Measurements from ENCODE around the gene NRP2. TPM values are rescaled to one million over a fixed set of nuclear protein-coding genes. Genes with fewer than 3 reads are reported as not detected.

The NRP2 gene
- total RNA-seq, 2 experiments from 2014 or later, result 0.63 to 1.6 TPM

DNA sequence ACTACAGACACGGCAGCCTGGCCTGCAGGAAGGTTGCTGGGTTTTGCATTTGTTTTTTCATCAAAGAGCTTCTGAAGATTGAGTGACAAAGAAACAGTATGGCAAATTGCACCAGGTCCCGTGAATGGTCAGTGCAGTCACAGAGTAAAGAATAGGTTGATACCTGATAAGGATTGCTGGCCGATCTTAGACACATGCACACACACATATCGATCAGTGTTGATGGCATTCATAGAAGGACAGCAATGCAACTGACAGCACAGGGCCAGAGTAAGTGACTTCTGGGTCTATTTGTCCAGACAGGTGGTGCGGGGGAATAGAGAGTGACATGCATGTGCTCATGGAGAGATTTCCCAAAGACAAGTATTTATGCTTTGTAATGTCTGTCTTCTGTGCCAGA is 42.8 kb downstream of the NRP2 start:
- no peak overlapping the region for H3K27ac Mint-ChIP-seq
- no peaks in the 10 kb centered on the region for H3K4me1 Mint-ChIP-seq (ENCODE audit: low read depth)
- intact Hi-C loops (cut with micrococcal nuclease), result no loop called here
- TF ChIP-seq, protein P1, sequence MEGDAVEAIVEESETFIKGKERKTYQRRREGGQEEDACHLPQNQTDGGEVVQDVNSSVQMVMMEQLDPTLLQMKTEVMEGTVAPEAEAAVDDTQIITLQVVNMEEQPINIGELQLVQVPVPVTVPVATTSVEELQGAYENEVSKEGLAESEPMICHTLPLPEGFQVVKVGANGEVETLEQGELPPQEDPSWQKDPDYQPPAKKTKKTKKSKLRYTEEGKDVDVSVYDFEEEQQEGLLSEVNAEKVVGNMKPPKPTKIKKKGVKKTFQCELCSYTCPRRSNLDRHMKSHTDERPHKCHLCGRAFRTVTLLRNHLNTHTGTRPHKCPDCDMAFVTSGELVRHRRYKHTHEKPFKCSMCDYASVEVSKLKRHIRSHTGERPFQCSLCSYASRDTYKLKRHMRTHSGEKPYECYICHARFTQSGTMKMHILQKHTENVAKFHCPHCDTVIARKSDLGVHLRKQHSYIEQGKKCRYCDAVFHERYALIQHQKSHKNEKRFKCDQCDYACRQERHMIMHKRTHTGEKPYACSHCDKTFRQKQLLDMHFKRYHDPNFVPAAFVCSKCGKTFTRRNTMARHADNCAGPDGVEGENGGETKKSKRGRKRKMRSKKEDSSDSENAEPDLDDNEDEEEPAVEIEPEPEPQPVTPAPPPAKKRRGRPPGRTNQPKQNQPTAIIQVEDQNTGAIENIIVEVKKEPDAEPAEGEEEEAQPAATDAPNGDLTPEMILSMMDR (IDR thresholded peaks at IDR 0.05), result no peak
- H3K4me3 Mint-ChIP-seq, result no peak overlapping the region
- no peaks in the 10 kb centered on the region for H3K9me3 Mint-ChIP-seq
- H3K27me3 Mint-ChIP-seq, result no peaks in the 10 kb centered on the region
- CTCF ChIA-PET, result no interaction called here
- no peaks in the 10 kb centered on the region for H3K36me3 Mint-ChIP-seq (ENCODE audit: low read depth)
- POLR2A ChIA-PET, result no interaction called here
- ATAC-seq (no peak), DNase-seq (no peak)

DNA sequence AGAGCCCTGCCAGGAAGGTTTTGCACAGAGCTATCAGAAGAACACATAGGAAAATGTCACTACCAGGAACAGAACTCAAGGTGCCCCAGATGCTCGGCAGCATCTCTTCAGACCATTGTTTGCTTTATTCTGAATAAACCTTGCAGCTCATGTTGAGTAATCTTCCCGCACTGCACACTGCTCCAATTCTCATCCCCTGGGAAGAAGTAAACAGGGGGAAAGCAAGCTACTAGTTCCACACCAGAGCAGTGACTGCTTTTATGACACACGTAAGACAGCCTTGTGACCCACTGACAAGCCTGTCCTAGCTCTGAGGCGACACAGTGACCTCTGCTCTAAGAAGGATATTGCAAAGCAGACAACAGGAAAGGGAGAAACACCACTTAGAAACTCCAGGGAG is 44.2 kb downstream of the NRP2 start:
- intact Hi-C loops (cut with micrococcal nuclease), result no loop called here
- H3K27ac Mint-ChIP-seq, result no peak overlapping the region
- H3K4me1 Mint-ChIP-seq (ENCODE audit: low read depth), result no peaks in the 10 kb centered on the region
- H3K9me3 Mint-ChIP-seq, result no peaks in the 10 kb centered on the region
- no peak overlapping the region for H3K4me3 Mint-ChIP-seq
- TF ChIP-seq, protein P1 (IDR thresholded peaks at IDR 0.05), result no peak
- DNase-seq (no peak), ATAC-seq (no peak)
- H3K27me3 Mint-ChIP-seq, result no peaks in the 10 kb centered on the region
- ChIA-PET POLR2A (interaction anchor here (0.7 kb wide), 1 partner anchor 140 kb away, joined by 3 read pairs; no protein-coding TSS in a partner anchor), CTCF (no interaction called here)
- H3K36me3 Mint-ChIP-seq (ENCODE audit: low read depth), result no peaks in the 10 kb centered on the region

DNA sequence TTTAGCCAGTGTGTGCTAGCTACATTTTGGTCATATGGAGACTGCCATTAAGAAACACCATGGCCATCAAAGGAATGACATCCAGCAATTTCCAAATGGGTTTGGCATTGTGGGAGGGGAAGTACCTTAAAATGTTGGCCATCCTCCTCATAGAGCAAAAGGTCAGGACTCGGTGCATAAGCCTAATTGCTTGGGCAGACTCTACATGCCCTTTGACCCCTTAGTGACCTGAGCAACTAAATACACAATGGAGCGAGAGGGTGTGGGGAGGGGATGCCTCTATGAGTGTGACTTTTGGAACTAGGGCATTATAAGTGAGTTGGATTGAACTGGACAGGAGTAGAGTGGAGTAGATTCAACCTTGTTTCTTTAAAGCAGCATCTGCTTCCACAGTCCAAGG is 44.9 kb downstream of the NRP2 start:
- Mint-ChIP-seq H3K4me3 (no peak overlapping the region), H3K27me3 (no peaks in the 10 kb centered on the region), H3K36me3 (ENCODE audit: low read depth) (no peaks in the 10 kb centered on the region), H3K27ac (no peak overlapping the region), H3K4me1 (ENCODE audit: low read depth) (no peaks in the 10 kb centered on the region), H3K9me3 (no peaks in the 10 kb centered on the region)
- POLR2A ChIA-PET, result interaction anchor here (0.7 kb wide), 1 partner anchor 140 kb away, joined by 3 read pairs; no protein-coding TSS in a partner anchor
- DNase-seq (no peak), ATAC-seq (no peak)
- intact Hi-C loops (cut with micrococcal nuclease), result no loop called here
- CTCF ChIA-PET, result no interaction called here
- TF ChIP-seq, protein P1 (IDR thresholded peaks at IDR 0.05), result no peak

DNA sequence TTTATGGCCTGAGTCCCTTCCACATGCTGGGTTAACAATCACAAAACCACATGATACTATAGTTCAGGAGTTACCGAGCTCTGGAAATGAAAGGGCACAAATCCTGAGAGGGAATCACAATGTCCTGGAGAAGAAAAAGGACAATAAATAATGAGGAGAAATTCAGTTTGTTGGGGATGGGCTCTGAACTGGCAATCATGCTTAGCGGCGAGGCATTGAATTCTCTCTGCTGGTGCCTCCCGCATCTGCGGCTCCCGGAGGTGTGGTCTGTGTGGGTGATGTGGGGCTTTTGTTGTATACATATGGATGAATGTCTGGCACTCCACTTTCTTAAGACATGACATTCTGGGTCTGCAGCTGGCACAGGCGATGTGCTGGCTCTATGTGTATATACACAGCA is 46.1 kb downstream of the NRP2 start:
- Mint-ChIP-seq H3K4me1 (ENCODE audit: low read depth) (no peaks in the 10 kb centered on the region), H3K9me3 (no peaks in the 10 kb centered on the region), H3K4me3 (no peak overlapping the region), H3K27ac (no peak overlapping the region), H3K36me3 (ENCODE audit: low read depth) (no peaks in the 10 kb centered on the region), H3K27me3 (no peaks in the 10 kb centered on the region)
- DNase-seq (no peak), ATAC-seq (no peak)
- CTCF ChIA-PET, result no interaction called here
- TF ChIP-seq, protein P1 (IDR thresholded peaks at IDR 0.05), result no peak
- intact Hi-C loops (cut with micrococcal nuclease), result no loop called here
- POLR2A ChIA-PET, result no interaction called here

DNA sequence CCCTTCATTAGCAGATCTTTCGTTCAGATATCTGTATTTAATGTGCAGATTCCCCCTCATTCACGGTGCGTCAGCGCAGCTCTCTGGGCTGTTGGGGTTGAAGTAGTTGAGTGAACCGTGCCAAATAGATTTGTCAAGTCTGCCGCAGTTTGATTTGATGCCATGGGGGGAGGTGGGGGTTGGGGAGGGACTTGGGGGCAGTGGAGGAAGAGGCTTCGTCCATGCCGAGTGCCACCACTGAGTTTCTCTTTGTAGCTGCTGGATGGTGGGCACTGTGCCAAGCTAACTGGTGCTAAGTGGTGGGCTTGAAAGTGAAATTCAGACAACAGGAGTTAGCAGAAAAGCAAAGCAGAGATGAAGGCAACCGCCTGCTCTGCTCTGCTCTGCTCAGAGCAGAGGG is 47.9 kb downstream of the NRP2 start:
- no peak for DNase-seq
- intact Hi-C loops (cut with micrococcal nuclease), result no loop called here
- Mint-ChIP-seq H3K4me3 (no peak overlapping the region), H3K4me1 (ENCODE audit: low read depth) (no peaks in the 10 kb centered on the region), H3K36me3 (ENCODE audit: low read depth) (no peaks in the 10 kb centered on the region), H3K27me3 (no peaks in the 10 kb centered on the region), H3K9me3 (no peaks in the 10 kb centered on the region), H3K27ac (no peak overlapping the region)
- no peak for ATAC-seq
- ChIA-PET CTCF (no interaction called here), POLR2A (no interaction called here)
- TF ChIP-seq, protein P1 (IDR thresholded peaks at IDR 0.05), result no peak
